RWPE2 (cell line): ENCODE data around the gene NAA11.
"Not testable (repeated sequence)": the region's sequence is repeated elsewhere in the genome, so short reads cannot be mapped to it uniquely, and the experiment has no call there.

Experiments
- ATAC-seq: fragments of 200-7000 bp; cut with Tn5 transposase; 3 replicates; pipeline ENCODE4 v1.9.1; 2021; ENCODE audit warnings: low read depth
- DNase-seq: peaks from one replicate; pipeline ENCODE4 v3.0.0-alpha.2; 2020; ENCODE audit warnings: low spot score
- H3K27ac ChIP-seq: fragments of 450-650 bp; 2 replicates; pipeline ENCODE4 v1.5.1; 2017; ENCODE audit warnings: mild to moderate bottlenecking; ENCODE audit not compliant: poor library complexity, severe bottlenecking
- H3K27me3 ChIP-seq: fragments of 250-450 bp; sonication (Bioruptor Pico); 2 replicates; pipeline ENCODE4 v1.5.1; 2021; ENCODE audit warnings: mild to moderate bottlenecking, moderate library complexity; ENCODE audit not compliant: insufficient read depth, poor library complexity, severe bottlenecking
- H3K36me3 ChIP-seq: fragments of 250-450 bp; sonication (Bioruptor Pico); 2 replicates; pipeline ENCODE4 v1.5.1; 2020; ENCODE audit warnings: low read depth, mild to moderate bottlenecking, moderate library complexity
- H3K4me1 ChIP-seq: fragments of 250-450 bp; sonication (Bioruptor Pico); 2 replicates; pipeline ENCODE4 v1.5.1; 2021; ENCODE audit warnings: mild to moderate bottlenecking, moderate library complexity; ENCODE audit not compliant: insufficient read depth, poor library complexity, severe bottlenecking
- H3K4me3 ChIP-seq: fragments of 250-450 bp; sonication (Bioruptor Pico); 2 replicates; pipeline ENCODE4 v1.5.1; 2021; ENCODE audit warnings: mild to moderate bottlenecking, moderate library complexity; ENCODE audit not compliant: severe bottlenecking
- H3K9me3 ChIP-seq: fragments of 250-450 bp; sonication (Bioruptor Pico); 2 replicates; pipeline ENCODE4 v1.5.1; 2021; ENCODE audit warnings: mild to moderate bottlenecking, moderate library complexity; ENCODE audit not compliant: severe bottlenecking
- CTCF ChIP-seq: fragments of 450-650 bp; IDR thresholded peaks from one replicate; pipeline ENCODE4 v1.5.1; 2017; ENCODE audit warnings: mild to moderate bottlenecking, moderate library complexity; ENCODE audit not compliant: poor library complexity, severe bottlenecking

NAA11 gene

GRCh38 chr4:79288185-79288584 lies 37.7 kb downstream of the NAA11 start:
- Histone ChIP-seq H3K27ac (no peak overlapping the region), H3K36me3 (no peaks in the 10 kb centered on the region), H3K27me3 (no peaks in the 10 kb centered on the region), H3K9me3 (no peaks in the 10 kb centered on the region), H3K4me3 (no peak overlapping the region), H3K4me1 (no peaks in the 10 kb centered on the region)
- no peak for TF ChIP-seq CTCF
- DNase-seq, result no peak
- no peak for ATAC-seq

GRCh38 chr4:79287718-79288117 lies 38.1 kb downstream of the NAA11 start:
- Histone ChIP-seq H3K27ac (no peak overlapping the region), H3K4me1 (no peaks in the 10 kb centered on the region), H3K36me3 (no peaks in the 10 kb centered on the region), H3K27me3 (no peaks in the 10 kb centered on the region), H3K9me3 (no peaks in the 10 kb centered on the region), H3K4me3 (no peak overlapping the region)
- ATAC-seq, result no peak
- no peak for DNase-seq
- no peak for TF ChIP-seq CTCF

GRCh38 chr4:79287076-79287475 lies 38.8 kb downstream of the NAA11 start:
- ATAC-seq (no peak), DNase-seq (no peak)
- no peak overlapping the region for H3K4me3 ChIP-seq
- no peak overlapping the region for H3K27ac ChIP-seq
- no peaks in the 10 kb centered on the region for H3K36me3 ChIP-seq
- H3K9me3 ChIP-seq, result no peaks in the 10 kb centered on the region
- H3K4me1 ChIP-seq, result no peaks in the 10 kb centered on the region
- TF ChIP-seq CTCF, result no peak
- H3K27me3 ChIP-seq, result no peaks in the 10 kb centered on the region

GRCh38 chr4:79281566-79282359 lies 44.1 kb downstream of the NAA11 start:
- DNase-seq, result no peak
- ATAC-seq, result no peak

GRCh38 chr4:79277467-79277866 lies 48.4 kb downstream of the NAA11 start:
- ATAC-seq, H3K9me3 ChIP-seq, H3K27ac ChIP-seq, H3K4me3 ChIP-seq, H3K4me1 ChIP-seq, H3K27me3 ChIP-seq, H3K36me3 ChIP-seq, DNase-seq: not testable (repeated sequence)

More at GRCh38 chr4:79281566-79282359, 44.1 kb downstream of the NAA11 start:
- Histone ChIP-seq H3K36me3 (no peaks in the 10 kb centered on the region), H3K27ac (no peak overlapping the region), H3K27me3 (no peaks in the 10 kb centered on the region), H3K4me3 (no peak overlapping the region), H3K4me1 (no peaks in the 10 kb centered on the region), H3K9me3 (no peaks in the 10 kb centered on the region)
- TF ChIP-seq CTCF, result no peak
